Right renal cortex interstitium (tissue), 3 donors: Measurements from ENCODE around the gene USB1. TPM values are rescaled to one million over a fixed set of nuclear protein-coding genes. Genes with fewer than 3 reads are reported as not detected.

ENCODE experiments used
- polyA plus RNA-seq, 3 donors: library from polyadenylated mRNA; unstranded; fragments of 120-200 nt; gene quantifications; one replicate each; pipeline ENCODE4 v1.2.1, GENCODE V29; 2013; ENCODE audit not compliant: insufficient read length in 3 of 3

USB1 gene
- polyA plus RNA-seq, 3 donors, result 20.9 to 22.3 (median 21.0) TPM

Other genes with a start within 250 kb of the USB1 start
- 10 to 100 TPM; 41.7 to 49.0 (median 42.4) TPM for gene KIFC3, start 198.9 kb upstream of the USB1 start, polyA plus RNA-seq
- gene CNGB1, start 30.3 kb upstream of the USB1 start, polyA plus RNA-seq, result under 1 TPM in 2 of 3 donors, not detected in 1; 0.03 to 0.07 TPM
- 10 to 100 TPM in 2 of 3 donors, 1 to 10 TPM in 1; 8.4 to 10.3 (median 10.1) TPM for gene ZNF319, start 735 bp upstream of the USB1 start, polyA plus RNA-seq
- gene MMP15, start 24.3 kb downstream of the USB1 start, polyA plus RNA-seq, result 10 to 100 TPM; 12.1 to 14.3 (median 12.7) TPM
- 10 to 100 TPM; 72.3 to 78.4 (median 72.9) TPM for gene CFAP20, start 128.0 kb downstream of the USB1 start, polyA plus RNA-seq
- 10 to 100 TPM; 69.7 to 73.5 (median 73.1) TPM for gene CSNK2A2, start 196.7 kb downstream of the USB1 start, polyA plus RNA-seq